Measurements from ENCODE around the gene BTD. TPM values are rescaled to one million over a fixed set of nuclear protein-coding genes. Genes with fewer than 3 reads are reported as not detected.
"Not testable (repeated sequence)": the region's sequence is repeated elsewhere in the genome, so short reads cannot be mapped to it uniquely, and the experiment has no call there.

Gene BTD
- total RNA-seq, 1 donor from 2014 or later, result 19.0 TPM

- DNase-seq, result not testable (repeated sequence)
These were observed 3.0 kb downstream of the BTD start for GRCh38 chr3:15604584-15604983.

- no peak for DNase-seq
These were observed 4.9 kb downstream of the BTD start for GRCh38 chr3:15606434-15606891.

DNA sequence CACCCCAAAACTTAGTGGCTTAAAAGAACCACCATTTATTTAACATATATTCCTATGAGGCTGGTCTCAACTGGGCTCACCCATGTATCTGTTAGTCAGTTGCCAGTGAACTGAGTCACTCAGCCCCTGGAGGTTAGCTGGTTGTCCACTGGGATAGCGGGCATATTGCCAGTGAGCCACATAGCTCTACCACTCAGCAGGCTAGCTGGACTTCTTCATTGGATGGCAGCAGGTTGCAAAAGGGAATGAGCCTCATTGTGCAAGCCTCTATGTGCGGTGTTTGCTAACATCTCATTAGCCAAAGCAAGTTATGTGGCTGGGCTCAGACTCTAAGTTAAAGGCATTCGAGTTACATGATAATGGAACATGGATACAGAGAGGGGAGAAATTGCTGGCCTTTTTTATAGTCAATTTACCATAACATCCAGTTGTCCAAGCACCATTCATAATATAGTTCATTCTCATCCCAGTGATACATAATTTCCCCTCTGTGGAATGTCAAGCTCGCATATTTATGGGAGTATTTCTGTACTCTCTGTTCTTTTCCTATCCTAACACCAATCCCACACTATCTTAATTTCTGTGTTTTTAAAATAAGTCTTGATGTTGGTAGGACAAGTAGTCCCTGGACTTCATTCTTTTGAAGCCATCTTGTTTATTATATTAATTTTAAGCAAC, 8.7 kb downstream of the BTD start:
- DNase-seq, result no peak

- DNase-seq, result no peak
These were observed 9.5 kb downstream of the BTD start for GRCh38 chr3:15611018-15611417.

DNA sequence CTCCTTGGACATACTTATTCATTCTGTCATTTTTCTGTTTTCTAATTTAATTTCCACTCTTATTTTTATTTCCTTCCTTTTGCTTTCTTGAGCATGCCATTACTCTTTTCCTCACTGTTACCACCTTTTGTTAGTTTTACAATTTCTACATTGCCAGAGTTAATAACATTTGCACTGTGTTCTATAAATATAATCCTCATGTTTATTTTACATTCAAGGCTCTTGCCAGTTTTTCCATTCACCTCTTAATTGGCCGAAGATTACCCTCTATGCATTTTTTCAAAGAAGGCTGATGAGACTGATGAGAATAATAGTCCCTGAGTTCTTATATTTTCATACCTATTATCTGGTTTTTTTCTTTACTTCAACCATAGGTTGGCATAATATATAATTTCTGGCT, 10.5 kb downstream of the BTD start:
- DNase-seq, result no peak

GRCh38 chr3:15614958-15615357, 13.4 kb downstream of the BTD start:
- DNase-seq, result no peak

DNA sequence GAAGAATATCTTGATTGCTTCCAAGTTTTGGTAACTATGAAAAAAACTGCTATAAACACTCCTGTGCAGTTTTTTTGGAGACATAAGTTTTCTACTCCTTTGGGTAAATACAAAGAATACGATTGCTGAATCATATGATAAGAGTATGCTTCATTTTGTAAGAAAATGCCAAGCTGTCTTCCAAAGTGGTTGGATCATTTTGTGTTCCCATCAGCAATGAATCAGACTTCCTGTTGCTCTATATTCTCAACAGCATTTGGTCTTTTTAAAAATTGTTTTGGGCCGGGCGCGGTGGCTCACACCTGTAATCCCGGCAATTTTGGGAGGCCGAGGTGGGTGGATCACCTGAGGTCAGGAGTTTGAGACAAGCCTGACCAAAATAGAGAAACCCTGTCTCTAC, 14.5 kb downstream of the BTD start:
- DNase-seq, result no peak

GRCh38 chr3:15619659-15620464, 18.3 kb downstream of the BTD start:
- not testable (repeated sequence) for DNase-seq

DNA sequence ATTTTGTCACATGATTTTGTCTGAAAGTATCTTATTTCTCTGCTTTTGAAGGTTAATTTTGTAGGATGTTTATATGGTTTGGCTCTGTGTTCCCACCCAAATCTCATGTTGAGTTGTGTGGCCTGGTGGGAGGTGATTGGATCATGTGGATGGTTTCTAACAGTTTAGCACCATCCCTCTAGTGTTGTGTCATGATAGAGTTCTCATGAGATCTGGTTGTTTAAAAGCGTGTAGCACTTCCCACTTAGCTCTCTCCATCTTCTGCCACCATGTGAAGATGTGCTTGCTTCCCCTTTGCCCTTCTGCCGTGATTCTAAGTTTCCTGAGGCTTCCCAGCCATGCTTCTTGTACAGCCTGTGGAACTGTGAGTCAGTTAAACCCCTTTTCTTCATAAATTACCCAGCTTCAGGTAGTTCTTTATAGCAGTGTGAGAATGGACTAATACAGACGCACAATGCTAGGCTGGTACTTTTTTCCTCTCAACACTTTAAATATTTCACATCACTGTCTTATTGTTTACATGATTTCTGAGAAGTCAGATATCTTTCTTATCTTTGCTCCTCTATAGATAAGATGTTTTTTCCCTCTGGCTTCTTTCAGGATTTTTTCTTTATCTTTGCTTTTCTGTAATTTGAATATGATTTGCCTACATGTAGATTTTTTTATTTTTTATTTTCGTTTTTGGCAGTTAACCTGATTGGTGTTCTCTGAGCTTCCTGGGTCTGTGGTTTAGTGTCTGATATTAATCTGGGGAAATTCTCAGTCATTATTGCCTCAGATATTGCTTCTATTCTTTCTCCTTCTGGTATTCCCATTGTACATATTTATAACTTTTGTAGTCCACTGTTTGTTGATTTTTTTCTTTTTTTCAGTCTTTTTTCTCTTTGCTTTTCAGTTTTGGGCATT, 22.2 kb downstream of the BTD start:
- DNase-seq, result no peak

GRCh38 chr3:15628967-15629366, 27.4 kb downstream of the BTD start:
- no peak for DNase-seq

- DNase-seq, result peak; percentile 86
These were observed 28.5 kb downstream of the BTD start for GRCh38 chr3:15629860-15630597.

DNA sequence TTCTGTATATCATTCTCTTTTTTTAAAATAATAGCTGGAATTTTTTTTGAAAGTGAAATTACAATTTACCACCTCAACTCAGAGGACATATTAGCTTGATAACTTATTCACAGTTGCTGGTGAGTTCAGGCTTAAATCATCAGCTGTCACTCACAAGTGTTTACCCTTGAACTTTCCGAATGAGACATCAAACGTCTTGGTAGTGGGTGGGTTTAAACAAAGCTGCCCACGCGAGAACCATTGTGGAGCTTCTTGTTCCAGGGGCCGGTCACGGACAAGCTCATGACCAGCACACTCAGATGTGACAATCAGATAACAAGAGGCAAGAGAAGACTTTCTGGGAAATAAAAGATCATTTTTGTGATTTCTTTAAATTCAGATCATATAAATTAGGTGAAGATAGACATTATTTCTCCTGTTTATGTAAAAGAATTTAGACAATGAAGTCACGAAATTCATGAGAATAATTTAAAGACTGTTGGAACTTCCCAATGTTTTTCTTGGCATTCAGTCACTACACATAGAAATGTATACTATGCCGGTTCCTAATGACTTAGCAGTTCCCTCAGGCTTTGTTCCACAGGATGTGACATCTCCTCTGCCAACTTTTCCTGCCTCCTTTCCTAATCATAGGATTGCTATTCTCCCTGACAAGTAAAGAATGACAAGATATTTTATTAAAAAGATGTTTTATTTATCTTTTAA, 29.3 kb downstream of the BTD start:
- DNase-seq, result peak; percentile 80

DNA sequence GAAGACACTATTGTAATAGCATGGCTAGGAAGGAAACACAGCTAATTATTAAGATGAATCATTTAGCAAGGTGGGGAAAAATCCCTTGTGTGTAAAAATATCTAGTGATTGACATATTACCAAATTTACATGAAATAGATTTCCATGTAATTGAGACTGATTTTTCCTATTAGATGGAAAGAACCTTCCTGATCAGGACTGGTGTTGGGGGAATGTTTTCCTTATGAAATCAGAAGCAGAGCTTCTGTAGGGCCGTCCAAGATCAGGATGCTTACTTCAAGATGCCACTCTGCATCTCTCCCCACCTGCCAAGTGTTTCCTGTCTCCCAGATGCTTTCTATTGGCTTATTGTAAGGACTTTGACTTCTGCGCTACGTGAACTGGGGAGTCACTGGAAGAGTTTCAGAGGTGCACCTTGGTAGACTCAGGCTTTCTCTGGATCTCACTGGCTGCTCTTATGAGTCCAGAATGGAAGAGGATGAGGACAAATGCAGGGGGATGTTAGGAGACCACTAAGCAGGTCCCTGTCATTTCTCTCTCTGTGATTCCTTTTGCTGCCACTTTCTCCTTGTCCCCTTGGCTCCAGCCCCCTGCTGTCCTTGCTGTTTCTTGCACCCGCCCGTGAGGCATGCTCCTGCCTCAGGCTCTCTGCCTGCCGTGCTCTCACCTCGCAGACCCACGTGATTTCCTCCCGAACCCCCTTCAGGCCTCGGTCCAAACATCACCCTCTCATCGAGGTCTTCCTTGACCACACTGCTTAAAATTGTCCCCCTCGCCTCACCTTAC, 30.1 kb downstream of the BTD start:
- DNase-seq, result no peak

DNA sequence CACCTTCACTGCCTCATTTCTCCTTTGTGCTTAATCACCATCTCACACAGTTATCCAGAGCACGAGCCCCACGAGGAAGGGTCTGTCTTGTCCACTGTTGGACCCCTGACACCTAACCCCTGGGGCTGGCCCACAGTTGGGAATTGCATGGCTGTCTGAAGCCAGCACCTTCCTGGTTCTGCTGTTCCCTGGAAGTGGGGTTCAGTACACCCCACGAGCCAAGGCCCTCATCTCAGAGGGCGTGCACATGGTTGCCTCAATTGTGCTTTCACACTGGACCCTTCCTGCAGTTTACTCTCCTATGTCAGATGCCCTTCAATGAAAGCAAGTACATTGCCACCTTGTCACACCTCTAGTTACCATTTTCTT, 30.7 kb downstream of the BTD start:
- DNase-seq, result no peak

DNA sequence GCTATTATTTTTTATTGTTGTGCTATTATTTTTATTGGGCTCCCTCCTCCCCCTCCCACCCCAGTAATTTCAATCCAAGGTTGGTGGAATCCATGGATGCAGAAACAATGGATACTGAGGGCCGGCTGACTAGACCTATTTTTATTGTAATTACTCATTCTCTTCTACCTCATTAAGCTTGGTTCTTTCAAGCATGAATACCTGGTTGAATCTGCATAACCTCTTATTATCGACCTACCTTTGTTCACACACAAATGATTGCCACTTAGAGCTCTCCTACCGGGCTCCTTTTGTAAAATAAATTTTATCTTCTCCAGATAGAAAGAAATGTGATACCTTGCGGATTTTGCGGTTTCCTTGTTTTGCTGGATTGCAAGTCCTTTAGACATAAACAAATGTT, 31.6 kb downstream of the BTD start:
- DNase-seq, result no peak

- no peak for DNase-seq
These were observed 32.4 kb downstream of the BTD start for GRCh38 chr3:15633766-15634598.

DNA sequence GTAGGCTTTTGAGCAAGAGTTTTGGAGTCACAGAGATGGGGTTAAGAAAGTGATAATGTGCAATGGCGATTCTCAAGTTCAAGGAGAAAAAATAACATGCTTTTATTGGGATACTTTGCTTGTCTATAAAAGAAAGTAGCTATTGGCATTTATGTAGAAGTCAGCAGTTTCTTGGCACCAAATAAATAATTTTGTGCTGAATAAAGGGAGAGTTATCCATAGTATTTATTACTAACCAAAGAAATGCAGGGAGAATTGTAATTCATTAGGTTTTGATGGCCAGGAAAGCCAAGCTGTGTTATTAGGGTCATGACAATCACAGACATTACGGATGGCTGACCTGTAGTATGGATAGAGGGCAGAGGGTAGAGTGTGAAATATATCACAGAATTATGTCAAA, 33.1 kb downstream of the BTD start:
- no peak for DNase-seq

DNA sequence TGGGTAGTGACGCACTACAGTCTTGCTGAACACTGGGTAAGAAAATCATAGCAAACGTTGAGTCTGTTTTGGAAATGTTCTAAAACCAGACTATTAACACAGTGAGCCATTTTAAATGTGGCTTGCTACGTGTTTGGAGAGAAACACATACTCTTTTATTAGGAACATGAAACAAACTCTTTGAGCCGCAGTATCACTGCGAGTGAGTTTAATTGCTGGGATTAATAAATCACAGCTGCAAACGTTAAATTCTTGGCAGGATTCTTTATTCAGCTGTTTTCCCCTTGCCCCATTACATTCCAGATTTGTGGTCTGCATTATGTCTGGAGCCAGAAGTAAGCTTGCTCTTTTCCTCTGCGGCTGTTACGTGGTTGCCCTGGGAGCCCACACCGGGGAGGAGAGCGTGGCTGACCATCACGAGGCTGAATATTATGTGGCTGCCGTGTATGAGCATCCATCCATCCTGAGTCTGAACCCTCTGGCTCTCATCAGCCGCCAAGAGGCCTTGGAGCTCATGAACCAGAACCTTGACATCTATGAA, 33.6 kb downstream of the BTD start:
- DNase-seq, result peak; percentile 83

GRCh38 chr3:15636028-15636709, 34.6 kb downstream of the BTD start:
- DNase-seq, result peak; percentile 38
